Activated naive CD8-positive, alpha-beta T cell treated with anti-CD3 and anti-CD28 coated beads, Interleukin-2, amount 50 U/mL, for 24 hours (primary cell): ENCODE measurements around the gene KMT5C.
"Not testable (repeated sequence)": the region's sequence is repeated elsewhere in the genome, so short reads cannot be mapped to it uniquely, and the experiment has no call there.

Source experiments
- ATAC-seq: fragments of 150-1000 bp; cut with Tn5 transposase; one replicate; pipeline ENCODE4 v1.10.0; 2021
- DNase-seq: peaks from one replicate; pipeline ENCODE4 v3.0.0; 2021
- H3K27ac Mint-ChIP-seq: one replicate; pipeline ENCODE4 v1.8.0; 2021; ENCODE audit warnings: mild to moderate bottlenecking, mixed read lengths
- H3K27me3 Mint-ChIP-seq: one replicate; pipeline ENCODE4 v1.8.0; 2021; ENCODE audit warnings: mixed read lengths
- H3K36me3 Mint-ChIP-seq: one replicate; pipeline ENCODE4 v1.8.0; 2021; ENCODE audit warnings: low read depth, mixed read lengths
- H3K4me1 Mint-ChIP-seq: one replicate; pipeline ENCODE4 v1.8.0; 2021; ENCODE audit warnings: mixed read lengths
- H3K4me3 Mint-ChIP-seq: one replicate; pipeline ENCODE4 v1.8.0; 2021; ENCODE audit warnings: mild to moderate bottlenecking, moderate library complexity, mixed read lengths
- H3K9me3 Mint-ChIP-seq: one replicate; pipeline ENCODE4 v1.8.0; 2021; ENCODE audit warnings: mixed read lengths

Gene KMT5C

DNA sequence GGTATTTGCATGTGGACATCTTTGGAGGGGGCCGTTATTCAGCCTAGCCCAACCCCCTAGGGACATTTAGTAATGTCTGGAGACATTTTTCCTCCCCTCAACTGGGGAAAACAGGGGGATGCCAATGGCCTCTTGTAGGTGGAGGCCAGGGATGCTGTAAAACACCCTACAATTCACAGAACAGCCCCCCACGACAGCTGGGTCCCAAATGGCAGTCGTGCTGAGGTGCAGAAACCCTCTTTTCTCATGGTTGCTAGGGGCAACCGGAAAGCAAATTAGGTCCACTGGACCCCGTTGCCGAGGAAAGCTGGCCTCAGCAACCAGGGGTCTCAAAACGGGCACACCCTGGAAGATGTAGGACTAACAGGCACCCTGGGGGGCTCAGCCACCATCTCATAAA lies 29.2 kb upstream of the KMT5C start:
- H3K27ac Mint-ChIP-seq = no peak overlapping the region
- no peak overlapping the region for H3K4me3 Mint-ChIP-seq
- no peaks in the 10 kb centered on the region for H3K27me3 Mint-ChIP-seq
- DNase-seq = no peak
- ATAC-seq = no peak
- H3K36me3 Mint-ChIP-seq = no peaks in the 10 kb centered on the region
- no peaks in the 10 kb centered on the region for H3K9me3 Mint-ChIP-seq
- peaks cover 1% of the 10 kb centered on the region for H3K4me1 Mint-ChIP-seq

DNA sequence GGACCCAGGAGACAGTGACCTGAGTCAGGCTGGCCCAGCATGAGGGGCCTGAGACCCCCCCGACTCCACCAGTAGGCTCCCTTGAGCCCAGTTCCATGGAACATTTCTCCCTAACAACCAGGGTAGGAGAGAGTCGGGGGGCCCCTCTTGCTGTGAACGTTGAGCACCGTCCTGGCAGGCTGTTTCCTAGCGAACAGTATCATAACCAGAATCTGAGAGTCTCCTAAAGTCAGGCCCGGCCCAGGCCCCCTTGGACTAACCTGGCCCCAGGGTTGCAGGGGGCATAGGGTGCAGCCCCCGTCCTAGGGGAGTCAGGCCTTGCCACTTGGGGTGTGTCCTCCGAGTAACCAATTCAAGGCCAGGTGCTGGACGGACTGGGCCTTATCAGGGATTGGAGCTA lies 28.3 kb upstream of the KMT5C start:
- Mint-ChIP-seq H3K9me3 (no peaks in the 10 kb centered on the region), H3K27ac (no peak overlapping the region), H3K36me3 (no peaks in the 10 kb centered on the region), H3K4me1 (no peaks in the 10 kb centered on the region), H3K27me3 (no peaks in the 10 kb centered on the region), H3K4me3 (no peak overlapping the region)
- ATAC-seq (no peak), DNase-seq (no peak)

DNA sequence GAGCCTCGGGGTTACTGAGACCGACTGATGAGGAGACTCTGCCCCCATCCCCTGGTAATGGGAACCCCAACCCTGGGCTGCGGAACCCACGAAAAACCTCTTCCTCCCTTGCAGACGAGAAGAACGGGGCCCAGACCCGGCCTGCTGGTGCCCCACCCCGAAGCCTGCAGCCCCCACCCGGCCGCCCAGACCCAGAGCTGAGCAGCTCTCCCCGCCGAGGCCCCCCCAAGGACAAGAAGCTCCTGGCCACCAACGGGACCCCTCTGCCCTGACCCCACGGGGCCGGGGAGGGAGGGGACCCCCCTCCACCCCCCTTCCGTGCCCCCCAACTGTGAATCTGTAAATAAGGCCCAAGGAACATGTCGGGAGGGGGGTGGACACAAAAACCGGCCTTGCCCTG lies 27.9 kb upstream of the KMT5C start:
- Mint-ChIP-seq H3K27ac (no peak overlapping the region), H3K36me3 (no peaks in the 10 kb centered on the region), H3K27me3 (no peaks in the 10 kb centered on the region), H3K4me3 (no peak overlapping the region), H3K4me1 (no peaks in the 10 kb centered on the region), H3K9me3 (no peaks in the 10 kb centered on the region)
- ATAC-seq = no peak
- no peak for DNase-seq

GRCh38 chr19:55312621-55313512 lies 26.8 kb upstream of the KMT5C start:
- Mint-ChIP-seq H3K27me3 (no peaks in the 10 kb centered on the region), H3K4me3 (no peak overlapping the region), H3K4me1 (no peaks in the 10 kb centered on the region), H3K27ac (no peak overlapping the region), H3K9me3 (no peaks in the 10 kb centered on the region), H3K36me3 (no peaks in the 10 kb centered on the region)
- ATAC-seq (no peak), DNase-seq (no peak)

DNA sequence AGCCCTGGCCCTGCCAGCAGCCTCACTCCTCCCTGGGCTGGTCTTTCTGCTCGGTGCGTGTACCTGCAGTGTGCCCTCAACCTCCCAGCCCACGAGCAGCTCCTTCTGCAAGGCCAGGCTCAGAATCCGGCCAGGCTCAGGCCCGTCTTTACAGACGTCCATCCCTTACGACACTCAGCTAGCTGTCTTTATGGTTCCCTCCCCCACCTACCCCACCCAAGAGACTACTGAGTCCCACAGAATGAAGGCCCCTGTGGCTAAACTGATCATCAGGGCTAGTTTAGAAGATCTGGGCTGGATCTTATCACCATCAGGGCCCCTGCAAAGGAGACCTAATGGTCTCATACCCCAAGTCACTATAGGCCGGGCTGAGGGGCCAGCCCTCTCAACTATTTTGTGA lies 25.3 kb upstream of the KMT5C start:
- ATAC-seq (peak; percentile 25), DNase-seq (no peak)
- no peaks in the 10 kb centered on the region for H3K27me3 Mint-ChIP-seq
- H3K9me3 Mint-ChIP-seq = no peaks in the 10 kb centered on the region
- no peak overlapping the region for H3K4me3 Mint-ChIP-seq
- no peak overlapping the region for H3K27ac Mint-ChIP-seq
- no peaks in the 10 kb centered on the region for H3K36me3 Mint-ChIP-seq
- no peaks in the 10 kb centered on the region for H3K4me1 Mint-ChIP-seq

- ATAC-seq (no peak), DNase-seq (no peak)
- Mint-ChIP-seq H3K4me3 (no peak overlapping the region), H3K36me3 (no peaks in the 10 kb centered on the region), H3K27me3 (no peaks in the 10 kb centered on the region), H3K27ac (no peak overlapping the region), H3K9me3 (no peaks in the 10 kb centered on the region), H3K4me1 (no peaks in the 10 kb centered on the region)
Observed at GRCh38 chr19:55315956-55316525, 23.6 kb upstream of the KMT5C start.

GRCh38 chr19:55316646-55317045 lies 23.0 kb upstream of the KMT5C start:
- Mint-ChIP-seq H3K27ac (no peak overlapping the region), H3K27me3 (peaks cover 2% of the 10 kb centered on the region), H3K4me1 (no peaks in the 10 kb centered on the region), H3K36me3 (no peaks in the 10 kb centered on the region), H3K4me3 (no peak overlapping the region), H3K9me3 (no peaks in the 10 kb centered on the region)
- DNase-seq (no peak), ATAC-seq (no peak)

DNA sequence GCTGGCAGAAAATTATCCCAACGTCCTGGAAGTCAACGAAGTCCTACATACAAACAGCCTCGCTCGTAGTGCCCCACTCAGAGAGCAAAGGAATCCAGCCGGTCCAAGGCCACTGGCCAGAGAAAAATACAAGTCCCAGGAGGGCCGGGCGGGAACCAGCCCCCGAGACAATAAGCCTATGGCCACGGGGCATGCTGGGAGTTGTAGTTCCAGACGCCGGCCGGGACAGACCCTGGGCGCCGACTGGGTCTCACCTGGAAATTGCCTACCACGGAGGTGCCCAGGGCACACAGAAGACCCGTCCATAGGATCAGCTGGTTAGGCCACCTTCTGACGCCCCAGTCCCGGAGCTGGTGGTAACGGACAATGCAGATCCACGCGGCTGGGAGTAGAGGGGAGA lies 19.9 kb upstream of the KMT5C start:
- no peaks in the 10 kb centered on the region for H3K36me3 Mint-ChIP-seq

DNA sequence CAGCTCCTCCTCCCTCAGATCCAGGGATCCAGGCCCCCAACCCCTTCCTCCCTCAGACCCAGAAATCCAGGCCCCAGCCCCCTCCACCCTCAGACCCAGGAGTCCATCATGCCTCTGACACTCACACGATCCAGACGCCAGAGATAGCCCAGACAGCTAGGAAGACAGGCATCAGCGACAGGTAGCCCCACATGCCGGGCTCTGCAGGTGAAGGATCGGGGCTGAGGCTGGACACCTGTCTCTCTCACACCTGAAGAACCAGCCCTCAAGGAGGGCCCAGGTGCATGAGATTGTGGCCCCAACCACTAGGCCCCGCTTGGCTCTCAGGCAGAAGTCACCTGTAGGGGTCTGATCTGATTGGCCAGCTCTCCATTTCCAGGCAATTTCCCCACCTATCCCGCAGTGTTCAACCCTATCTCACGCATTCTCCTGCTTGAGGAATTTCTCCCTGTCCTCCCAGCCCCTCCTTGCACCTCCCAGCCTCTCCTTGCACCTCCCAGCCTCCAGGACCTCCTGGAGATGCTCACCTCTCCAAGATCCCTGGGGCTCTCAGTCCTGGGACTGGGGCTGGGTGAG lies 18.7 kb upstream of the KMT5C start:
- no peak for DNase-seq
- no peaks in the 10 kb centered on the region for H3K4me1 Mint-ChIP-seq
- no peaks in the 10 kb centered on the region for H3K36me3 Mint-ChIP-seq
- no peak overlapping the region for H3K27ac Mint-ChIP-seq
- H3K27me3 Mint-ChIP-seq = peaks cover 10% of the 10 kb centered on the region
- no peak for ATAC-seq
- H3K9me3 Mint-ChIP-seq = no peaks in the 10 kb centered on the region
- H3K4me3 Mint-ChIP-seq = no peak overlapping the region

More for the DNA sequence above, 19.9 kb upstream of the KMT5C start:
- Mint-ChIP-seq H3K27me3 (peaks cover 10% of the 10 kb centered on the region), H3K9me3 (no peaks in the 10 kb centered on the region), H3K4me3 (no peak overlapping the region), H3K27ac (no peak overlapping the region), H3K4me1 (no peaks in the 10 kb centered on the region)
- no peak for DNase-seq
- ATAC-seq = no peak

DNA sequence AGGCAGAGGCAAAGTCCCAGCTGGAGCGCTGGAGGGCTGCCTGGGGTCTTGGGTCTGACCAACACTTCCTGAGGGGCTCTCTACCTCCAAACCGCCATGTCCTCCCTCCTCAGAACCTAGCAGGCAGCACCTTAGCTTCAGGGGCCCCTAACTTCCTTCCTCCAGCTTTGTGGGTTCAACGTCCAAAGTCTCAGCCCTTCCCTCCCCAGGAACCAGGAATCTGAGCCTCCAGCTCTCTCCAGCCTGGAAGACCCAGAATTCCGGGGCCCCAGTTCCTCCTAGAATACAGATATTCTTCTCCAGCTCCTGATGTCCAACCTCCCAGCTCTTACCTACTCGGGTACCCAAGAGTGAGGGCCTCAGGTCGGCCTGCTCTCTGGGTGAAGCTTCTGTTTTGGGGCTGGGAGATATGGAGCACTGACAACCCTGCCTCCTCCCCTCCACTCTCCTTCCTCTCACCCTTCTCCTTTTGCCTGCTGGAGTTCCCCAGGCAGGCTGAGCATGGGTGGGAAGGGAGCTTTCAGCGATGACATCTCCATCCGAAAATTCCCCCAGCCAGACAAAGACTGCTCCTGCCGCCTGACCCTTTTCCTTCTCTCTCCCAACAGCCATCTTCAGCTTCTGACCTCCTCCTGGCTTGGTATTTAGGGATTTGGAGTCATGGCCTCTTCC lies 18.1 kb upstream of the KMT5C start:
- H3K9me3 Mint-ChIP-seq = no peaks in the 10 kb centered on the region
- no peak overlapping the region for H3K4me3 Mint-ChIP-seq

GRCh38 chr19:55322204-55322885 lies 17.3 kb upstream of the KMT5C start:
- H3K27ac Mint-ChIP-seq = no peak overlapping the region
- H3K4me1 Mint-ChIP-seq = no peaks in the 10 kb centered on the region
- no peaks in the 10 kb centered on the region for H3K36me3 Mint-ChIP-seq

More for the DNA sequence above, 18.1 kb upstream of the KMT5C start:
- ATAC-seq = no peak
- Mint-ChIP-seq H3K36me3 (no peaks in the 10 kb centered on the region), H3K27me3 (peaks cover 10% of the 10 kb centered on the region), H3K27ac (no peak overlapping the region), H3K4me1 (no peaks in the 10 kb centered on the region)
- no peak for DNase-seq

DNA sequence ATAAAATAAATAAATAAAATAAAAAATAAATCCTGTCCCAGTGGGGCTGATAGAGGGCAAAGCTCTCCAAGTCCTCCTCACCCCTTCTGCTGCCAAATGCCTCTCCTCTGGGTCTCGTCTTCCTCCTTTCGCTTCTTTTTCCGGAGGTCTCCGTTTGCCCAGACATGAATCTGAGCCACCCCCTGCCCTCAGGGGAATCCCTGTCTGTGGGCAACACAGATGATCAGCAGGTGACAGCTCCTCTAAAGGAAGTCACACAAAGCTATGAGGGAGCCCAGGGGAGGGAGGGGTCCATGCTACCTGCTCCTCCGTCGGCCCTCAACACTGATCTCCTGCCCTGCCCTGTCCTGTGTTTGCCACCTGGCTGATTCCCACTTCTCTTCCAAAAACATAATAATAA lies 15.0 kb upstream of the KMT5C start:
- Mint-ChIP-seq H3K9me3 (no peaks in the 10 kb centered on the region), H3K4me3 (no peak overlapping the region), H3K36me3 (no peaks in the 10 kb centered on the region), H3K27me3 (peaks cover 10% of the 10 kb centered on the region), H3K4me1 (no peaks in the 10 kb centered on the region), H3K27ac (no peak overlapping the region)
- ATAC-seq (no peak), DNase-seq (no peak)

More at GRCh38 chr19:55322204-55322885, 17.3 kb upstream of the KMT5C start:
- DNase-seq (no peak), ATAC-seq (no peak)
- no peaks in the 10 kb centered on the region for H3K9me3 Mint-ChIP-seq
- H3K4me3 Mint-ChIP-seq = no peak overlapping the region
- peaks cover 10% of the 10 kb centered on the region for H3K27me3 Mint-ChIP-seq

- H3K36me3 Mint-ChIP-seq = no peaks in the 10 kb centered on the region
- H3K27ac Mint-ChIP-seq = no peak within 1 kb of the TSS
- H3K9me3 Mint-ChIP-seq = no peaks in the 10 kb centered on the region
- H3K4me3 Mint-ChIP-seq = no peak within 1 kb of the TSS
- ATAC-seq (no peak), DNase-seq (no peak)
- H3K4me1 Mint-ChIP-seq = no peaks in the 10 kb centered on the region
- H3K27me3 Mint-ChIP-seq = peaks cover 11% of the 10 kb centered on the region
Observed at GRCh38 chr19:55325172-55325571, 14.5 kb upstream of the KMT5C start, which contains the start of gene TMEM150B. Gene TMEM150B, minus strand, starts transcription at chr19:55325341. Its CDS starts 4,305 bp downstream, at chr19:55321036.

- not testable (repeated sequence) for DNase-seq, H3K27me3 Mint-ChIP-seq, H3K9me3 Mint-ChIP-seq, H3K4me3 Mint-ChIP-seq, H3K4me1 Mint-ChIP-seq, ATAC-seq, H3K27ac Mint-ChIP-seq, H3K36me3 Mint-ChIP-seq
Observed at GRCh38 chr19:55328774-55329318, 10.8 kb upstream of the KMT5C start.
